Ovary (tissue), 9 donors: ENCODE results near the gene ZFPL1. TPM values are rescaled to one million over a fixed set of nuclear protein-coding genes. Genes with fewer than 3 reads are reported as not detected.

ENCODE experiments used
- DNase-seq, 5 donors: peaks; one replicate each; pipeline ENCODE4 v3.0.0-alpha.2; 2019 to 2020
- H3K27ac ChIP-seq, 2 donors: fragments of 200-600 bp; one replicate each; pipeline versions ENCODE4 v1.5.1 to v1.8.0; 2019 to 2022
- H3K27me3 ChIP-seq: fragments of 200-600 bp; one replicate; pipeline ENCODE4 v1.8.0; 2022
- H3K36me3 ChIP-seq: fragments of 200-600 bp; sonication (generic); one replicate; pipeline ENCODE4 v1.5.1; 2019
- H3K4me1 ChIP-seq: one replicate; pipeline ENCODE4 v1.8.1; 2013; ENCODE audit warnings: mild to moderate bottlenecking, moderate library complexity; ENCODE audit not compliant: insufficient read depth
- H3K4me3 ChIP-seq: fragments of 200-600 bp; sonication (generic); one replicate; pipeline ENCODE4 v1.5.1; 2017
- H3K9me3 ChIP-seq, 2 donors: fragments of 200-600 bp in 1 of 2; sonication (generic) in 1 of 2; one replicate each; pipeline versions ENCODE4 v1.5.1 to v1.8.1; 2013 to 2019; ENCODE audit warnings: mild to moderate bottlenecking in 1 of 2, moderate library complexity in 1 of 2
- EP300 ChIP-seq: sonication (generic); formaldehyde crosslinking; IDR thresholded peaks from one replicate; pipeline ENCODE4 v1.6.1; 2017; ENCODE audit warnings: antibody characterized with exemption
- POLR2A ChIP-seq: fragments of 450-650 bp; IDR thresholded peaks from one replicate; pipeline ENCODE4 v1.6.1; 2017; ENCODE audit warnings: antibody characterized with exemption, mild to moderate bottlenecking, moderate library complexity
- WGBS, 3 donors: extraction: QIAGEN DNeasy Blood & Tissue Kit in 1 of 3; methylation state at CpG; one replicate each; pipeline versions ENCODE4 v1.1.5 to v1.1.7; 2013 to 2017; 5-methylcytosine and 5-hydroxymethylcytosine counted together
- intact Hi-C, 4 donors: fragments of 100-400 bp; cut with DNase I; formaldehyde crosslinking; loops; one replicate each; pipeline versions ENCODE4 v1.11.0 to v1.15.1; 2022 to 2023
- polyA plus RNA-seq, 2 donors: library from polyadenylated mRNA; stranded (reverse); fragments of 200-250 nt in 1 of 2; fragments of 350-450 nt in 1 of 2; fragmentation: Illumina TruSeq in 1 of 2; extraction: RNeasy Lipid Tissue Mini Kit (QIAGEN cat#74804) in 1 of 2; gene quantifications; one replicate each; pipeline ENCODE4 v1.2.3, GENCODE V29; 2013 to 2014
- total RNA-seq, 7 donors: library from RNA; depleted of rRNA in 2 of 7; stranded (reverse); fragments of >200 nt in 2 of 7; fragmentation: NEBNext Ultra II Directional in 3 of 7; extraction: Animal tissue kit (Norgen Biotek cat#: 25700) in 3 of 7; gene quantifications; one replicate each; pipeline versions ENCODE4 v1.1.0 to v1.2.4, GENCODE V29; 2016 to 2023
- TF ChIP-seq, protein P1 (sequence below), 3 donors: fragments of 450-650 bp in 2 of 3; fragments of 200-600 bp in 1 of 3; IDR thresholded peaks; one replicate each; pipeline versions ENCODE4 v1.5.1 to v1.8.0; 2016 to 2022; ENCODE audit warnings: antibody characterized with exemption in 3 of 3, mild to moderate bottlenecking in 1 of 3
- donor health status: DM: no; HTN: no; CAD: no; lungs with moderate emphysema.
- donor health status: DM: no; HTN: no; CAD: no.
- donor health status: Bipolar disorder and iron deficiency.
- donor health status: DM: yes; HTN: yes; CAD: no.
- donor health status: DM: no; HTN: no; CAD: no.
- donor health status: DM: yes; HTN: yes; CAD: no.

Gene ZFPL1
- total and polyA plus RNA-seq, 9 donors = 11.2 to 44.8 (median 35.1) TPM

DNA sequence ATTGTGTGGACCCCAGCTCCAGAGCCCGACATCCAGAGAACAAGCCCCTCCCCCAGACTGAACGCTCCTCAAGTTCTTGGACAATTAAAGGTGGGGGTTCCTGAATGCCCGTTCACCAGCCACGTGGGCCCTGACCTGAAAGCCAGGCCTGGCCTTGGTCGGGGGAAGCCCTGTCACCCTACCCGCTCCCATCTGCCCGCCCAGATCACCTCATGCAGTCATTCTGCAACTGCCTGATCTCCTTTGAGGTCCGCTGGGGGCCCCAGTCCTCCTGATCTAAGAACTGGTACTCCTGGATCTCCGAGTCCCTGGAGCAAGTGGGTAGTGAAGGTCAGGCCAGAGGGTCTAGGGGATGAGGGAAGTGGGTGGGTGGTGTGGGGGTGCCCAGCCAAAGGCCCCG is 16.6 kb upstream of the ZFPL1 start:
- intact Hi-C loops = no loop called here
- Histone ChIP-seq H3K27me3 (no peaks in the 10 kb centered on the region), H3K36me3 (no peaks in the 10 kb centered on the region), H3K27ac (no peak overlapping the region), H3K4me1 (no peaks in the 10 kb centered on the region), H3K4me3 (no peak overlapping the region), H3K9me3 (no peaks in the 10 kb centered on the region)
- WGBS, 3 donors = 73 to 81% (median 75%) methylated on average over 9 to 10 of the region's 10 CpGs
- TF ChIP-seq, protein P1, sequence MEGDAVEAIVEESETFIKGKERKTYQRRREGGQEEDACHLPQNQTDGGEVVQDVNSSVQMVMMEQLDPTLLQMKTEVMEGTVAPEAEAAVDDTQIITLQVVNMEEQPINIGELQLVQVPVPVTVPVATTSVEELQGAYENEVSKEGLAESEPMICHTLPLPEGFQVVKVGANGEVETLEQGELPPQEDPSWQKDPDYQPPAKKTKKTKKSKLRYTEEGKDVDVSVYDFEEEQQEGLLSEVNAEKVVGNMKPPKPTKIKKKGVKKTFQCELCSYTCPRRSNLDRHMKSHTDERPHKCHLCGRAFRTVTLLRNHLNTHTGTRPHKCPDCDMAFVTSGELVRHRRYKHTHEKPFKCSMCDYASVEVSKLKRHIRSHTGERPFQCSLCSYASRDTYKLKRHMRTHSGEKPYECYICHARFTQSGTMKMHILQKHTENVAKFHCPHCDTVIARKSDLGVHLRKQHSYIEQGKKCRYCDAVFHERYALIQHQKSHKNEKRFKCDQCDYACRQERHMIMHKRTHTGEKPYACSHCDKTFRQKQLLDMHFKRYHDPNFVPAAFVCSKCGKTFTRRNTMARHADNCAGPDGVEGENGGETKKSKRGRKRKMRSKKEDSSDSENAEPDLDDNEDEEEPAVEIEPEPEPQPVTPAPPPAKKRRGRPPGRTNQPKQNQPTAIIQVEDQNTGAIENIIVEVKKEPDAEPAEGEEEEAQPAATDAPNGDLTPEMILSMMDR (IDR thresholded peaks at IDR 0.05) = no peak
- no peak for TF ChIP-seq POLR2A
- TF ChIP-seq EP300 = no peak
- DNase-seq = no peak

- Histone ChIP-seq H3K9me3 (no peaks in the 10 kb centered on the region), H3K4me1 (no peaks in the 10 kb centered on the region), H3K36me3 (no peaks in the 10 kb centered on the region), H3K27ac (no peak overlapping the region), H3K4me3 (no peak overlapping the region), H3K27me3 (no peaks in the 10 kb centered on the region)
- no peak for TF ChIP-seq EP300
- TF ChIP-seq, protein P1 (IDR thresholded peaks at IDR 0.05) = no peak
- TF ChIP-seq POLR2A = no peak
- no peak for DNase-seq
- intact Hi-C loops = no loop called here
- WGBS, 3 donors = 63 to 65% (median 63%) methylated on average over 9 of the region's 9 CpGs
Measured at GRCh38 chr11:65069217-65069616, 14.8 kb upstream of the ZFPL1 start.

GRCh38 chr11:65071907-65072630 is 12.0 kb upstream of the ZFPL1 start:
- Histone ChIP-seq H3K9me3 (no peaks in the 10 kb centered on the region), H3K4me3 (no peak overlapping the region), H3K27me3 (no peaks in the 10 kb centered on the region), H3K36me3 (no peaks in the 10 kb centered on the region), H3K4me1 (no peaks in the 10 kb centered on the region), H3K27ac (no peak overlapping the region)
- DNase-seq = no peak
- 58 to 66% (median 65%) methylated on average over 4 of the region's 4 CpGs for WGBS, 3 donors
- intact Hi-C loops = no loop called here
- TF ChIP-seq, protein P1 (IDR thresholded peaks at IDR 0.05) = no peak
- TF ChIP-seq EP300 = no peak
- TF ChIP-seq POLR2A = no peak

DNA sequence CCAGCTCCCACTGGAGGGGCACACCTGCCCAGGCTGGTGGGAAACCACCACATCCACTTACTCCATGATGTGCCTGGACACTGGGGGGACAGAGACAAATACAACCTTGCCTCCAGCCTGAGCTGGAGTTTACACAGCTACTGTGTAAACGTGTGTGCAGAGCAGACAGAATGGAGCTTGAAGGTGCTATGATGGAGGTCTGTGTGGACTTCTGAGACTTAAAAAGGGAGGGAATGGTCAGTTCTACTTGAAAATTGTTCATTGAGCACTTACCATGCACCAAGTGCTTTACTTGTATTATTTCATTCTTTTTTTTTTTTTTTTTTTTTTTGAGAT is 11.4 kb upstream of the ZFPL1 start:
- Histone ChIP-seq H3K27ac (no peak overlapping the region), H3K36me3 (no peaks in the 10 kb centered on the region), H3K4me1 (no peaks in the 10 kb centered on the region), H3K9me3 (no peaks in the 10 kb centered on the region), H3K4me3 (no peak overlapping the region), H3K27me3 (no peaks in the 10 kb centered on the region)
- intact Hi-C loops = no loop called here
- no peak for DNase-seq
- WGBS, 3 donors = 46 to 63% (median 46%) methylated on average over 1 of the region's 1 CpG
- TF ChIP-seq EP300 (no peak), POLR2A (no peak)
- TF ChIP-seq, protein P1 (IDR thresholded peaks at IDR 0.05) = no peak
